Neural cell (in vitro differentiated cells): ENCODE results near the gene CCDC50.

Source experiments
- EZH2 ChIP-seq: fragments of 200-600, 300-800 bp; shearing (Covaris generic), sonication (generic); IDR thresholded peaks from 2 replicates; pipeline ENCODE4 v1.6.1; 2014; ENCODE audit warnings: antibody characterized with exemption, low read length, borderline replicate concordance, mild to moderate bottlenecking; ENCODE audit not compliant: insufficient read depth, poor library complexity, severe bottlenecking
- POLR2AphosphoS5 ChIP-seq: IDR thresholded peaks from 2 replicates; pipeline ENCODE4 v1.6.1; 2012
- TF ChIP-seq, protein P1 (sequence below): fragments of 450-650 bp; IDR thresholded peaks from 2 replicates; pipeline ENCODE4 v1.5.1; 2014; ENCODE audit warnings: antibody characterized with exemption, mild to moderate bottlenecking, moderate library complexity; ENCODE audit not compliant: poor library complexity, severe bottlenecking
- TF ChIP-seq, protein P2 (sequence below): IDR thresholded peaks from 2 replicates; pipeline ENCODE4 v1.6.1; 2012; ENCODE audit warnings: borderline replicate concordance

- TF ChIP-seq, protein P1, sequence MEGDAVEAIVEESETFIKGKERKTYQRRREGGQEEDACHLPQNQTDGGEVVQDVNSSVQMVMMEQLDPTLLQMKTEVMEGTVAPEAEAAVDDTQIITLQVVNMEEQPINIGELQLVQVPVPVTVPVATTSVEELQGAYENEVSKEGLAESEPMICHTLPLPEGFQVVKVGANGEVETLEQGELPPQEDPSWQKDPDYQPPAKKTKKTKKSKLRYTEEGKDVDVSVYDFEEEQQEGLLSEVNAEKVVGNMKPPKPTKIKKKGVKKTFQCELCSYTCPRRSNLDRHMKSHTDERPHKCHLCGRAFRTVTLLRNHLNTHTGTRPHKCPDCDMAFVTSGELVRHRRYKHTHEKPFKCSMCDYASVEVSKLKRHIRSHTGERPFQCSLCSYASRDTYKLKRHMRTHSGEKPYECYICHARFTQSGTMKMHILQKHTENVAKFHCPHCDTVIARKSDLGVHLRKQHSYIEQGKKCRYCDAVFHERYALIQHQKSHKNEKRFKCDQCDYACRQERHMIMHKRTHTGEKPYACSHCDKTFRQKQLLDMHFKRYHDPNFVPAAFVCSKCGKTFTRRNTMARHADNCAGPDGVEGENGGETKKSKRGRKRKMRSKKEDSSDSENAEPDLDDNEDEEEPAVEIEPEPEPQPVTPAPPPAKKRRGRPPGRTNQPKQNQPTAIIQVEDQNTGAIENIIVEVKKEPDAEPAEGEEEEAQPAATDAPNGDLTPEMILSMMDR = no peak
- TF ChIP-seq POLR2AphosphoS5 = no peak
- TF ChIP-seq, protein P2, sequence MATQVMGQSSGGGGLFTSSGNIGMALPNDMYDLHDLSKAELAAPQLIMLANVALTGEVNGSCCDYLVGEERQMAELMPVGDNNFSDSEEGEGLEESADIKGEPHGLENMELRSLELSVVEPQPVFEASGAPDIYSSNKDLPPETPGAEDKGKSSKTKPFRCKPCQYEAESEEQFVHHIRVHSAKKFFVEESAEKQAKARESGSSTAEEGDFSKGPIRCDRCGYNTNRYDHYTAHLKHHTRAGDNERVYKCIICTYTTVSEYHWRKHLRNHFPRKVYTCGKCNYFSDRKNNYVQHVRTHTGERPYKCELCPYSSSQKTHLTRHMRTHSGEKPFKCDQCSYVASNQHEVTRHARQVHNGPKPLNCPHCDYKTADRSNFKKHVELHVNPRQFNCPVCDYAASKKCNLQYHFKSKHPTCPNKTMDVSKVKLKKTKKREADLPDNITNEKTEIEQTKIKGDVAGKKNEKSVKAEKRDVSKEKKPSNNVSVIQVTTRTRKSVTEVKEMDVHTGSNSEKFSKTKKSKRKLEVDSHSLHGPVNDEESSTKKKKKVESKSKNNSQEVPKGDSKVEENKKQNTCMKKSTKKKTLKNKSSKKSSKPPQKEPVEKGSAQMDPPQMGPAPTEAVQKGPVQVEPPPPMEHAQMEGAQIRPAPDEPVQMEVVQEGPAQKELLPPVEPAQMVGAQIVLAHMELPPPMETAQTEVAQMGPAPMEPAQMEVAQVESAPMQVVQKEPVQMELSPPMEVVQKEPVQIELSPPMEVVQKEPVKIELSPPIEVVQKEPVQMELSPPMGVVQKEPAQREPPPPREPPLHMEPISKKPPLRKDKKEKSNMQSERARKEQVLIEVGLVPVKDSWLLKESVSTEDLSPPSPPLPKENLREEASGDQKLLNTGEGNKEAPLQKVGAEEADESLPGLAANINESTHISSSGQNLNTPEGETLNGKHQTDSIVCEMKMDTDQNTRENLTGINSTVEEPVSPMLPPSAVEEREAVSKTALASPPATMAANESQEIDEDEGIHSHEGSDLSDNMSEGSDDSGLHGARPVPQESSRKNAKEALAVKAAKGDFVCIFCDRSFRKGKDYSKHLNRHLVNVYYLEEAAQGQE = no peak
- TF ChIP-seq EZH2 = no peak
Observed at GRCh38 chr3:191339316-191339917, 10.2 kb downstream of the CCDC50 start.
